H9 (cell line): ENCODE data around the gene RBM5. TPM values are rescaled to one million over a fixed set of nuclear protein-coding genes. Genes with fewer than 3 reads are reported as not detected.
A peak's percentile ranks its signal among the peaks of the same experiment; 100 is the strongest.

Experiments
- DNase-seq: peaks from one replicate; pipeline ENCODE4 v3.0.0-alpha.2; 2017
- H2AFZ ChIP-seq: one replicate; pipeline ENCODE4 v1.6.1; 2013; ENCODE audit warnings: mild to moderate bottlenecking, low read length, control low read depth, moderate library complexity
- H2AK5ac ChIP-seq: 2 replicates; pipeline ENCODE4 v1.6.1; 2013; ENCODE audit warnings: low read length, control low read depth, mixed read lengths; ENCODE audit not compliant: insufficient read length
- H2BK120ac ChIP-seq: one replicate; pipeline ENCODE4 v1.6.1; 2013; ENCODE audit warnings: low read depth, mild to moderate bottlenecking, low read length, control low read depth, inconsistent platforms; ENCODE audit not compliant: poor library complexity, severe bottlenecking
- H2BK12ac ChIP-seq: 2 replicates; pipeline ENCODE4 v1.6.1; 2013; ENCODE audit warnings: low read length, control low read depth, mixed read lengths, low read depth; ENCODE audit not compliant: insufficient read length
- H2BK15ac ChIP-seq: 2 replicates; pipeline ENCODE4 v1.6.1; 2013; ENCODE audit warnings: low read depth, low read length, control low read depth
- H2BK20ac ChIP-seq: one replicate; pipeline ENCODE4 v1.6.1; 2013; ENCODE audit warnings: low read depth, mild to moderate bottlenecking, low read length, control low read depth, inconsistent platforms; ENCODE audit not compliant: poor library complexity, severe bottlenecking
- H2BK5ac ChIP-seq: 2 replicates; pipeline ENCODE4 v1.6.1; 2013; ENCODE audit warnings: low read length, control low read depth, mixed read lengths; ENCODE audit not compliant: insufficient read length
- H3K14ac ChIP-seq: 2 replicates; pipeline ENCODE4 v1.6.1; 2013; ENCODE audit warnings: low read length, control low read depth; ENCODE audit not compliant: insufficient read depth
- H3K18ac ChIP-seq: 2 replicates; pipeline ENCODE4 v1.6.1; 2013; ENCODE audit warnings: low read depth, mild to moderate bottlenecking, mixed read lengths, low read length, control low read depth; ENCODE audit not compliant: insufficient read length
- H3K23ac ChIP-seq: 2 replicates; pipeline ENCODE4 v1.6.1; 2013; ENCODE audit warnings: low read length, control low read depth, mixed read lengths, low read depth; ENCODE audit not compliant: insufficient read length
- H3K23me2 ChIP-seq: 2 replicates; pipeline ENCODE4 v1.6.1; 2013; ENCODE audit warnings: low read depth, mild to moderate bottlenecking, mixed read lengths, low read length, control low read depth; ENCODE audit not compliant: insufficient read length, poor library complexity, severe bottlenecking
- H3K27ac ChIP-seq: 2 replicates; pipeline ENCODE4 v1.5.1; 2013; ENCODE audit warnings: low read length, control low read depth, mixed read lengths, low read depth; ENCODE audit not compliant: insufficient read length
- H3K27me3 ChIP-seq: 2 replicates; pipeline ENCODE4 v1.6.1; 2013; ENCODE audit warnings: low read length, control low read depth, inconsistent platforms; ENCODE audit not compliant: insufficient read depth
- H3K4ac ChIP-seq: 2 replicates; pipeline ENCODE4 v1.6.1; 2013; ENCODE audit warnings: low read depth, mild to moderate bottlenecking, control low read depth, inconsistent platforms, low read length, moderate library complexity
- H3K4me1 ChIP-seq: 2 replicates; pipeline ENCODE4 v1.6.1; 2013; ENCODE audit warnings: low read length, control low read depth, inconsistent platforms; ENCODE audit not compliant: insufficient read depth
- H3K4me2 ChIP-seq: 2 replicates; pipeline ENCODE4 v1.6.1; 2013; ENCODE audit warnings: low read length, control low read depth, mixed read lengths; ENCODE audit not compliant: insufficient read length, insufficient read depth
- H3K56ac ChIP-seq: 2 replicates; pipeline ENCODE4 v1.6.1; 2013; ENCODE audit warnings: low read depth, mild to moderate bottlenecking, mixed read lengths, low read length, control low read depth; ENCODE audit not compliant: insufficient read length
- H3K79me1 ChIP-seq: 2 replicates; pipeline ENCODE4 v1.6.1; 2013; ENCODE audit warnings: low read depth, mild to moderate bottlenecking, moderate library complexity, low read length, control low read depth, inconsistent platforms; ENCODE audit not compliant: insufficient read depth, poor library complexity, severe bottlenecking
- H3K79me2 ChIP-seq: 2 replicates; pipeline ENCODE4 v1.6.1; 2013; ENCODE audit warnings: low read length, control low read depth, inconsistent platforms; ENCODE audit not compliant: insufficient read depth
- H3K9ac ChIP-seq: 2 replicates; pipeline ENCODE4 v1.6.1; 2013; ENCODE audit warnings: low read length, control low read depth, mixed read lengths; ENCODE audit not compliant: insufficient read length; ENCODE audit errors: extremely low read depth
- H3K9me3 ChIP-seq: one replicate; pipeline ENCODE4 v1.6.1; 2013; ENCODE audit warnings: low read depth, low read length, inconsistent platforms; ENCODE audit not compliant: control insufficient read depth
- H3T11ph ChIP-seq: one replicate; pipeline ENCODE4 v1.6.1; 2013; ENCODE audit warnings: mild to moderate bottlenecking, low read length, control low read depth, inconsistent platforms
- H4K20me1 ChIP-seq: one replicate; pipeline ENCODE4 v1.6.1; 2013; ENCODE audit not compliant: control insufficient read depth, insufficient read length, insufficient read depth
- H4K5ac ChIP-seq: 2 replicates; pipeline ENCODE4 v1.6.1; 2013; ENCODE audit warnings: low read depth, mild to moderate bottlenecking, mixed read lengths, low read length, control low read depth; ENCODE audit not compliant: insufficient read length
- H4K8ac ChIP-seq: replicated peaks from 2 replicates; pipeline ENCODE4 v1.6.1; 2013; ENCODE audit warnings: low read length, control low read depth, mixed read lengths, low read depth; ENCODE audit not compliant: insufficient read length
- H4K91ac ChIP-seq: 2 replicates; pipeline ENCODE4 v1.6.1; 2013; ENCODE audit warnings: low read depth, mild to moderate bottlenecking, moderate library complexity, mixed read lengths, low read length, control low read depth; ENCODE audit not compliant: insufficient read length
- H3K27ac Mint-ChIP-seq, 3 experiments: 2 replicates in 2 of 3; 3 replicates in 1 of 3; pipeline ENCODE4 v1.8.0; 2020 to 2021; ENCODE audit warnings: mixed read lengths in 3 of 3, mild to moderate bottlenecking in 1 of 3, moderate library complexity in 1 of 3
- H3K27me3 Mint-ChIP-seq: 2 replicates; pipeline ENCODE4 v1.8.0; 2021; ENCODE audit warnings: low read depth, mild to moderate bottlenecking, moderate library complexity, mixed read lengths
- H3K36me3 Mint-ChIP-seq, 3 experiments: 2 replicates in 2 of 3; 3 replicates in 1 of 3; pipeline ENCODE4 v1.8.0; 2020 to 2021; ENCODE audit warnings: low read depth in 3 of 3, mixed read lengths in 3 of 3; ENCODE audit not compliant: insufficient read depth in 1 of 3
- H3K4me1 Mint-ChIP-seq, 2 experiments: 2 replicates each; pipeline ENCODE4 v1.8.0; 2020; ENCODE audit warnings: mixed read lengths in 2 of 2
- H3K4me3 Mint-ChIP-seq, 2 experiments: 2 replicates in 1 of 2; 3 replicates in 1 of 2; pipeline ENCODE4 v1.8.0; 2020 to 2021; ENCODE audit warnings: mild to moderate bottlenecking in 2 of 2, mixed read lengths in 2 of 2, moderate library complexity in 1 of 2
- H3K9me3 Mint-ChIP-seq, 2 experiments: 2 replicates in 1 of 2; 3 replicates in 1 of 2; pipeline ENCODE4 v1.8.0; 2020; ENCODE audit warnings: mild to moderate bottlenecking in 2 of 2, mixed read lengths in 2 of 2, moderate library complexity in 1 of 2
- CTCF ChIP-seq: fragments of 200-600 bp; sonication (generic); conservative IDR thresholded peaks from 3 replicates; pipeline ENCODE4 v1.8.0; 2021; ENCODE audit warnings: antibody characterized with exemption, mild to moderate bottlenecking
- WGBS: extraction: QIAGEN DNeasy Blood & Tissue Kit; methylation state at CpG from one replicate; pipeline ENCODE4 v1.1.7; 2013; ENCODE audit warnings: missing lambda C conversion rate, low lambda C conversion rate, mixed read lengths; ENCODE audit not compliant: insufficient read length; ENCODE audit errors: extremely low coverage; 5-methylcytosine and 5-hydroxymethylcytosine counted together
- total RNA-seq: library from RNA; stranded (reverse); gene quantifications from 2 replicates; pipeline ENCODE4 v1.2.1, GENCODE V29; 2021

The RBM5 gene
- total RNA-seq, 1 experiment from 2014 or later: 123 TPM

GRCh38 chr3:50166620-50167019 is 77.9 kb downstream of the RBM5 start:
- H4K20me1 ChIP-seq: no peaks in the 10 kb centered on the region
- no peak overlapping the region for H3K4me2 ChIP-seq
- H4K8ac ChIP-seq: no peak overlapping the region
- no peak overlapping the region for H3K18ac ChIP-seq
- Mint-ChIP-seq H3K27me3 (no peaks in the 10 kb centered on the region; the same call in 1 of the 2 replicates), H3K27ac (peak overlapping the region; percentile 53 to 88 (median 58); a peak in 5 of 7 replicates), H3K4me3 (peak overlapping the region in 1 of 2 experiments; percentile 32; a peak in 1 of 5 replicates), H3K9me3 (no peaks in the 10 kb centered on the region), H3K36me3 (peaks cover 6 to 20% (median 20%) of the 10 kb centered on the region in 3 experiments), H3K4me1 (peaks cover 34 to 53% of the 10 kb centered on the region in 2 experiments)
- no CpG with 5 or more reads among the region's 6 CpGs for WGBS
- no peak overlapping the region for H3K27ac ChIP-seq
- no peak overlapping the region for H3T11ph ChIP-seq
- no peak overlapping the region for H4K5ac ChIP-seq
- TF ChIP-seq CTCF: no peak
- no peaks in the 10 kb centered on the region for H3K79me2 ChIP-seq
- no peak overlapping the region for H2BK120ac ChIP-seq
- no peaks in the 10 kb centered on the region for H3K9me3 ChIP-seq
- no peak overlapping the region for H2BK5ac ChIP-seq
- H3K27me3 ChIP-seq: no peaks in the 10 kb centered on the region
- H2AFZ ChIP-seq: no peak overlapping the region
- H3K9ac ChIP-seq: no peak overlapping the region
- H3K4ac ChIP-seq: no peak overlapping the region
- no peak overlapping the region for H2AK5ac ChIP-seq
- peaks cover 7% of the 10 kb centered on the region; the same call in 1 of the 2 replicates for H3K4me1 ChIP-seq
- no peak overlapping the region for H2BK15ac ChIP-seq
- no peak overlapping the region for H4K91ac ChIP-seq
- H3K23me2 ChIP-seq: no peaks in the 10 kb centered on the region
- no peak overlapping the region for H2BK12ac ChIP-seq
- no peak overlapping the region for H3K23ac ChIP-seq
- H3K56ac ChIP-seq: no peak overlapping the region
- H2BK20ac ChIP-seq: no peak overlapping the region
- H3K14ac ChIP-seq: no peak overlapping the region
- H3K79me1 ChIP-seq: no peaks in the 10 kb centered on the region
- DNase-seq: no peak
